Stimulated activated naive CD8-positive, alpha-beta T cell treated with anti-CD3 and anti-CD28 coated beads, Interleukin-15, Interleukin-2, amounts not matched to agents 100 ng/mL and 50 ng/mL, for 24 hours (primary cell): ENCODE data around the gene SLCO3A1.
A peak's percentile ranks its signal among the peaks of the same experiment; 100 is the strongest.

Source experiments
- H3K27ac Mint-ChIP-seq: one replicate; pipeline ENCODE4 v1.8.0; 2021; ENCODE audit warnings: mild to moderate bottlenecking, mixed read lengths
- H3K27me3 Mint-ChIP-seq: one replicate; pipeline ENCODE4 v1.8.0; 2021; ENCODE audit warnings: mixed read lengths
- H3K36me3 Mint-ChIP-seq: one replicate; pipeline ENCODE4 v1.8.0; 2021; ENCODE audit warnings: low read depth, mixed read lengths
- H3K4me1 Mint-ChIP-seq: one replicate; pipeline ENCODE4 v1.8.0; 2021; ENCODE audit warnings: low read depth, mixed read lengths
- H3K4me3 Mint-ChIP-seq: one replicate; pipeline ENCODE4 v1.8.0; 2021; ENCODE audit warnings: mild to moderate bottlenecking, mixed read lengths
- H3K9me3 Mint-ChIP-seq: one replicate; pipeline ENCODE4 v1.8.0; 2021; ENCODE audit warnings: mixed read lengths

The SLCO3A1 gene

DNA sequence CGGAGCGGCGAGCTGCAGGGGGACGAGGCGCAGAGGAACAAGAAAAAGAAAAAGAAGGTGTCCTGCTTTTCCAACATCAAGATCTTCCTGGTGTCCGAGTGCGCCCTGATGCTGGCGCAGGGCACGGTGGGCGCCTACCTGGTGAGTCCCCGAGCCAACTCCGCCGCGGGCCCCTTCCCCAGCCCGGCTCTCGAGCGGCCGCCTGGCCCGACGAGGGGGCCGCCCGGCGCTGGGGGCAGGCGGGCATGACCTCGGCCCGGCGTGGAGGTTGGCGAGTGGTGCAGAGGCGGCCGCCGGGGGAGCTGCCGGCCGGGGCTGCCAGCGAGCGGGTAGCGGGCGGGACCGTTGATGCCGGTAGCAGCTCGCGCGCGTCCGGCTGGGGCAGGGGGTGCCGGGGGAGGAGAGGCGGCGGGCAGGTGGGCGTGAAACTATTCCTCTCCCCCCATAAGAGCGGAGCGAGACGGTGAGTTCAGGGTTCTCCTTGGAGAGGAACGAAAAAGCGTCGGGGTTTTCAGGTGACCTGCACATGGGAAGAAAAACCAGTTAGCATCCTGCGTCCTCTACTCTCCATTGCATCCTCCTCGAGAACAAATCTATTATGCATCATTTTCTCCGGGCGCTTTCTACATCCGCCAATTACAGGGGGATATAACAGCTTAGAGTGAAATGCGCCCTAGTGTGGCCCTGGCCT is 585 bp downstream of the SLCO3A1 start:
- H3K36me3 Mint-ChIP-seq = no peaks in the 10 kb centered on the region
- H3K27me3 Mint-ChIP-seq = peaks cover 5% of the 10 kb centered on the region
- peak overlapping the region; percentile 52 for H3K27ac Mint-ChIP-seq
- H3K4me3 Mint-ChIP-seq = peak overlapping the region; percentile 74
- H3K4me1 Mint-ChIP-seq = peaks cover 69% of the 10 kb centered on the region
- H3K9me3 Mint-ChIP-seq = no peaks in the 10 kb centered on the region

DNA sequence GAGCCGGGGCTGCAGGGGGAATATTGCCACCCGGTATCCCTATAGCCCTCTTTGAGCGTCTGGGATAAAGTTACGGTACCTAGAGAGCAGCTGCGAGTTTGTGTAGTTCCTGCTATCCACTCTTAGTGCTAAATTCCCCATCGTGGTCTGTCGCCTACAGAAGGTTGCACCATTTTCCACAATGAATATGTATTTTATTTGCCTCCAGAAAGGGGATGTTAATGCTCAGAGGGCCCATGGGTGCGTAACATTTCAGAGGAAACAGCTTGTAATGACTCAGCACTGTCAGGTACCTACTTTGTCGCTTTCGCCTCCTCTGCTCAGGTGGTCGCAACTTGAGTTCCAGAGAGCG is 1.1 kb downstream of the SLCO3A1 start:
- Mint-ChIP-seq H3K36me3 (no peaks in the 10 kb centered on the region), H3K27ac (peak overlapping the region; percentile 52)

DNA sequence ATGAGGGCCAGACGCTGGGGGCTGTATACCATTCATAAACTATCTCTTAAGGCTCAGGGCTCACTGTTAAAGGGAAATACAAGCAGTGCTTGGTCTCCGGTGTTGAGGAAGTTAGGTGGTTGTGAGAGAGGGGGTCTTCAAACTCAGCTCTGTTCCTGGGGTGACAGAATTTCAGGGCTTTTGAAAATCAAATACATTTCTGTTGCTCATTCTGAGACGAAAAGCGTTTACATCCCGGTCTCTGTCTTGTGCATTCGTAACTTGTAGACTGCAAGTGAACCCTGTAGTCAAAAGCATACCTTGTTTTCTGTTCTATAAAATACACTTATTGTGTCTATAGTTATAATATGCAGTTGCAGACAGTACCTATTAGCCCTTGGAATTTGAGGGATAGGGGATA is 1.7 kb downstream of the SLCO3A1 start:
- Mint-ChIP-seq H3K4me1 (peaks cover 69% of the 10 kb centered on the region), H3K4me3 (peak overlapping the region; percentile 20), H3K9me3 (no peaks in the 10 kb centered on the region), H3K36me3 (no peaks in the 10 kb centered on the region), H3K27ac (peak overlapping the region; percentile 52), H3K27me3 (peaks cover 5% of the 10 kb centered on the region)

More for the DNA sequence above, 1.1 kb downstream of the SLCO3A1 start:
- peak overlapping the region; percentile 74 for H3K4me3 Mint-ChIP-seq
- no peaks in the 10 kb centered on the region for H3K9me3 Mint-ChIP-seq
- H3K4me1 Mint-ChIP-seq = peaks cover 70% of the 10 kb centered on the region
- H3K27me3 Mint-ChIP-seq = peaks cover 5% of the 10 kb centered on the region

DNA sequence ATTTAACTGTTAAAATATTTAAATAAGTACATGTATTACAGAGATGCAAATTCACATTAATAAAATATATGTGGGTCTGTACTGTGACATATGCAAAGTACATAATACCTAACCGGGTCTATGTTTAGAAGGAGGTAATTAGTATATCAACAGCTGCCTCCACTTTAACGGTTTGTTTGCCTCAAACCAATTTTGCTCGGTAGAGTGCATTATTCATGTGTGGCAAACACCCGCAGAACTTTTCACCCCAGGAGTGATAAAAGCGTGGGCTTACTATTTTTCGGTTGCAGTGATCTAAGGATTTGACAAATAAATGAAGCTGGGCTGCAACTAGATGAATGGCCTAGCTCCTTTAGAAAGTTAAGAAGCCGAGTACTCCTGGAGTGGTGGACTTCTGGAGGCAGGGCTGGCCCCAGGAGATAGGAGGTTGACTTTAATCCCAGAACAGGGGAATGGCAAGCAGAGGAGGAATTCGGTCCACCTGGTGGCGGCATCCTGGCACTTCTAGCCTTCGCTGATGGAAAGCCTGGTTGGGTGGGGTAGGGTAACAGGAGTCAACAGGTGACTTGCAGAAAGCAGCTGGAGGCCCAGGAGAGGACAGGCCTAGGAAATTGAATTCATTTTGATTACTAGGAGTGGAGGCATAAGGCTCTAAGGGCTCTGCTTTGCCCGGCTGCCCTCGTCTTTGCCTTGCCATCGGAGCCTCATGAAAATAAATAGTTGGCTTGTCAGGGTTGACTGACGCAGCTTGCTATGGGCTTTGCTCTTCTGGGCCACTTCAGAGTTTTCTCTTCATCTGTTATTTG is 2.4 kb downstream of the SLCO3A1 start:
- no peaks in the 10 kb centered on the region for H3K9me3 Mint-ChIP-seq
- peak overlapping the region; percentile 28 for H3K27ac Mint-ChIP-seq
- no peaks in the 10 kb centered on the region for H3K36me3 Mint-ChIP-seq
- H3K27me3 Mint-ChIP-seq = peaks cover 5% of the 10 kb centered on the region
- H3K4me3 Mint-ChIP-seq = no peak overlapping the region
- peaks cover 74% of the 10 kb centered on the region for H3K4me1 Mint-ChIP-seq

DNA sequence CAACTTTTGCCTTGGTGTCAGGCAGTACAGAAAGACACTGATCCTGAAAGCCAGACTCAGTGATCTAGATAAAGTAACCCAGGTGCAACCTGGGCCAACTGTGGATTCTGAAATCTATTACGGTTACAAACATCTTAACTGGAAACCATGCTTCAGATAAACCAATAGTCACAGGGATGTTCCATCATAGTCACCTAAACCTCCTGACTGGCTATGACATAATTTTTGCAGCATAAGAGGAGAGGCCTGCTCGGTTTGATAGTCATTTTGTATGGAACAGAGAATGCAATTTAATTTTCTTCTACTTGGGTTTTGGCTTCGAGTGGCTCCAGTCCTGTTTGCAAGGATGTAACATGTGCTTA is 3.7 kb downstream of the SLCO3A1 start:
- Mint-ChIP-seq H3K4me3 (peak overlapping the region; percentile 46), H3K27ac (peak overlapping the region; percentile 62), H3K4me1 (peaks cover 72% of the 10 kb centered on the region), H3K9me3 (no peaks in the 10 kb centered on the region), H3K36me3 (no peaks in the 10 kb centered on the region), H3K27me3 (no peaks in the 10 kb centered on the region)

DNA sequence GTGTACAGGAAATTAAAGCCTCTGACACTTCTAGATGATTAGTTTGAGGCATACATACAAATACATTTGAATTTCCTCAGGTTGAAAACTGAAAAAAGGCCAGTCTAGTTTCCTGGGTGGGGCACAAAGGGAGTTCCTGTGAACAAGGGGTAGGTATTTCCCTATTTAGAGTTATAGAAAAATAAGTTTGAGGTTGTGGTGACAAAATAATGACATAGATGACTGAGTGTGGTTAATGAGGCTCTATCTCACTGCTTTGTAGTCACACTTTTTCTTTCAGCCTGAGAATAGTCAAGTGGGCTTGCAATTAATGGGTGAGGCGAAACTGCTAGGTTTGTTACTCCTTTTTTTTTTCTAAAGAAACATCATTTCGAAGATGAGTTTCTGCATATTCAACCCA is 4.3 kb downstream of the SLCO3A1 start:
- Mint-ChIP-seq H3K36me3 (no peaks in the 10 kb centered on the region), H3K4me3 (peak overlapping the region; percentile 46), H3K27me3 (no peaks in the 10 kb centered on the region), H3K9me3 (no peaks in the 10 kb centered on the region), H3K4me1 (peaks cover 73% of the 10 kb centered on the region), H3K27ac (peak overlapping the region; percentile 62)

DNA sequence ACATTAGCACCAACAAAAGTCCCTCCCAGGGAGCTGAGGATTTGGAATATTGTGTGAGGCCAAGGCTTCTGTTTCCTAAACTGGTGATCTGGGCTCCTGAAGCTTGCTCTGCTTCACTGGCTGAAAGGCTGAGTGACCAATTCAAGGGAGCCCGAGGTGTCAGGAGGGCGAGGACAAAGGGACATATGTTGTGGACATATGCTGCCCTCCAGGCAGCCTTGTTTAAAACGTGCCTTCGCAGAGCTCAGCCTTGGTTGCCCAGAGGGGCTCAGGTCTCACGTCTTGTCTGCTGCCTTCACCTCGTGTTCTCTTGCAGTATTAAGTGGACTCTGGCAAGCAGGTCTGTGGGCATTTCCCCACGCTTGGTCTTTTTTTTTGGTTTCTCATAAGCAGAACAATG is 7.0 kb downstream of the SLCO3A1 start:
- Mint-ChIP-seq H3K9me3 (no peaks in the 10 kb centered on the region), H3K4me3 (no peak overlapping the region), H3K27ac (no peak overlapping the region), H3K4me1 (peaks cover 83% of the 10 kb centered on the region), H3K36me3 (no peaks in the 10 kb centered on the region), H3K27me3 (no peaks in the 10 kb centered on the region)

DNA sequence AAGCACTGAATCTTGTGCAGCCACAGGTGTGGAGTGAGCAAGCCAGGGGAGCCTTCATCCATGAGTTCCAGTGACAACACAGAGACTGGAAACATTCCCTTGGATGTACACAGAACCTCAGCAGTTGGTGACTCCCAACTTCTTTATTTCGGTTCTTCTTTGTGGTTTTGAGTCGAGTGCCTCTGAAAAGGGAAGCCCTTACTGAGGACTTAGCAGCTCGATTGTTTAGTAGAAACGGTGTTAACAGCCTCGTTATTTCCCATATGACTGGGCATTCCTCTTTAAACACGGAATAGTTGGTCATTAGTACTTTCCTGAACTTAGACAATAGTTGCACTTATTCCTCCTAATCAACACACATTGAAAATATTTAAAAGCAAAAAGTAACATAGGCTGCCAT is 7.7 kb downstream of the SLCO3A1 start:
- H3K27ac Mint-ChIP-seq = no peak overlapping the region
- H3K4me3 Mint-ChIP-seq = no peak overlapping the region
- peaks cover 85% of the 10 kb centered on the region for H3K4me1 Mint-ChIP-seq

DNA sequence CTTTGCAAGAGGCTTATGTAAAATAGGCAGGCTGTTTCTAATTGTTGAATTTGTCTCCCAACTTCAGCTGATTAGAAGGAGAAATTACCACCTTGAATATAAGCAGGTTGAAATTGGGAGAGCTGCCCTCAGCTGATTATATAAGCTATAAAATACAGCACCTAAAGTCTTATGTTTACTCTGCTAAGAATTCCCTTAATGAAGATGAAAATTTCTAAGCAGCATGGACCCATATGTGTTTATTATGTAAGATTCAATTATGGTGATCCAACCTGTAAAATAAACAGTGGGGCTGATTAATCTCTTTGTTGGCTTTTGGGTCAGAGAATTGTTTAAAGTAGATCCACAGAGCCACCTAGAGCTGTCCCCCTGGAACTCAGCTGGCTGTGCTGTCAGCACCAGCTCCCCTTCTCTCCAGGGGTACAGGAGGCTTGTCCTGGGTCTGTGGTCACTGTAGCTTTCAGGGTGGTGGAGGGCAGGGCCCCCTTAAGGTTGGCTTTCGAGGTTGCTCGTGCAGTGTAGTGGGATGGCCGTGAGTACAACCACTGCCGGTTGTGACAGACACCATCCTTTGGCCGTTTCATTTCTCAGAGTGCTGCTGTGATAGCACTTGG is 9.5 kb downstream of the SLCO3A1 start:
- Mint-ChIP-seq H3K9me3 (no peaks in the 10 kb centered on the region), H3K27me3 (peaks cover 3% of the 10 kb centered on the region), H3K4me3 (no peak overlapping the region), H3K36me3 (no peaks in the 10 kb centered on the region), H3K27ac (no peak overlapping the region), H3K4me1 (peaks cover 84% of the 10 kb centered on the region)

More for the DNA sequence above, 7.7 kb downstream of the SLCO3A1 start:
- H3K9me3 Mint-ChIP-seq = no peaks in the 10 kb centered on the region
- no peaks in the 10 kb centered on the region for H3K27me3 Mint-ChIP-seq
- H3K36me3 Mint-ChIP-seq = no peaks in the 10 kb centered on the region

DNA sequence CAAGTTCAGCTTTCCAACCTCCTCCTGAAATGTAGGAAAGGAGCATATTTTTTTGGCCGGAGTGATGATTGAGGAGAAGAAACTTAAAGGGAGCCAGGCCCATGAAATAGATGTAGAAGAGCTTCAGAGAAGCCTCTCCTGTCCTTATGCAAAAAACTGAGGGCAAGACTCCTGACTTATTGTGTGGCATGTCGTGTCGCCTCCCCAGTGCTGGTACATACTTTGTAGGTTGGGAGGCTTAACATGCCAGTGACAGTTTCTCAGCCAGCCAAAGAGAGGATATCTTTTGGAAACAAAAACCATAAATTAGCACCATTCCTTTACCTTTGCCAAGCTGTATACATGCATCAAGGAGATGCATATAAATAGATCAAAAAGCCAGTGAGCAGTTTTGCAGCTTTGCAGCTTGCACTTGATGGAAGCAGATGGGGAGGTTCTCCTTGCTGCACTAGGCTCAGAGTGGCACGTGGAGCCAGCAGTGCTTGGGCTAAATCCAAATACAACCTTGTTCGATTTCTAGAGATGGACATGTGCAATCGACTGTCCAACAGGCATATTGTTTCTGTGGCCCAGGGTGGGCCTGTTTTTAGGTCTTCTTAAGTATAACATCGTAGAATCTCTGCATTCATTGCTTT is 10.2 kb downstream of the SLCO3A1 start:
- H3K4me3 Mint-ChIP-seq = no peak overlapping the region
- no peak overlapping the region for H3K27ac Mint-ChIP-seq
- no peaks in the 10 kb centered on the region for H3K9me3 Mint-ChIP-seq
- H3K4me1 Mint-ChIP-seq = peaks cover 82% of the 10 kb centered on the region
- H3K27me3 Mint-ChIP-seq = peaks cover 3% of the 10 kb centered on the region
- H3K36me3 Mint-ChIP-seq = no peaks in the 10 kb centered on the region

DNA sequence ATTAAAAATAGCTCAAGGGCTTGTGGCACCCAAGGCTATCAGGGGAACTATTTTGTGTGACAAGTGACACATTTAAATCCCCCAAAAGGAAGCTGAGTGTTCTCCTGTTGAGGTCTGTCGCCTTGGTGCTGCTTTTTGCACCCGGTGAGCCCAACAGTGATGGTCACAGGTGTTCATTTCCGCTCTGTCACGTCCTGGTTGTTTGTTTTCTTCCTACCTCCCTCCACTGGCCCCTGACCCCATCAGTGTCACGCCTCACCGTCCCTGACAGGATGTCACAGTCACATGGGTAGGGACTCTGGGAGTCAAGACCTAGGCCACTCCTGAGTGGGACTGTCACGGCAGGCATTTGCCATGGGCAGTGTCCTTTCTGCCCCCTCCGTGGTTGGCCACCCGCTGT is 11.2 kb downstream of the SLCO3A1 start:
- H3K9me3 Mint-ChIP-seq = no peaks in the 10 kb centered on the region
- no peaks in the 10 kb centered on the region for H3K36me3 Mint-ChIP-seq
- peaks cover 3% of the 10 kb centered on the region for H3K27me3 Mint-ChIP-seq
- H3K4me3 Mint-ChIP-seq = no peak overlapping the region
- peak overlapping the region; percentile 28 for H3K27ac Mint-ChIP-seq
- H3K4me1 Mint-ChIP-seq = peaks cover 74% of the 10 kb centered on the region

DNA sequence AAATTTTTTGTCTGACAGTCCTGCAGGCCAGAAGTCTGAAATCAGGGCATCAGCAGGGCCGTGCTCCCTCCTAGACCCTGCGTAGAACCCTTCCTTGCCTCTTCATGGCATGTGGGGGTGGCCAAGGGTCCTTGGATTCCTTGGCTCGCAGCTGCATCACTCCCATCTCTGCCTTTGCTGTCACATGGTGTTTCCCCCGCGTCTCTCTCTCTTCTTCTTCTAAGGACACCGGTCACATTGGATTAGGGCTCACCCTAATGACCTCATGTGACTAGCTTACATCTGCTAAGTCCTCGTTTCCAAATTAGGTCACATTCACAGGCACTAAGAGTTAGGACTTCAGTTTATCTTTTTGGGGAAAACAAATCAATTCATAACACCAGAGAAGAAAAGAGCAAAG is 12.0 kb downstream of the SLCO3A1 start:
- Mint-ChIP-seq H3K27ac (no peak overlapping the region), H3K4me3 (no peak overlapping the region), H3K9me3 (no peaks in the 10 kb centered on the region), H3K36me3 (no peaks in the 10 kb centered on the region), H3K27me3 (peaks cover 4% of the 10 kb centered on the region), H3K4me1 (peaks cover 71% of the 10 kb centered on the region)

DNA sequence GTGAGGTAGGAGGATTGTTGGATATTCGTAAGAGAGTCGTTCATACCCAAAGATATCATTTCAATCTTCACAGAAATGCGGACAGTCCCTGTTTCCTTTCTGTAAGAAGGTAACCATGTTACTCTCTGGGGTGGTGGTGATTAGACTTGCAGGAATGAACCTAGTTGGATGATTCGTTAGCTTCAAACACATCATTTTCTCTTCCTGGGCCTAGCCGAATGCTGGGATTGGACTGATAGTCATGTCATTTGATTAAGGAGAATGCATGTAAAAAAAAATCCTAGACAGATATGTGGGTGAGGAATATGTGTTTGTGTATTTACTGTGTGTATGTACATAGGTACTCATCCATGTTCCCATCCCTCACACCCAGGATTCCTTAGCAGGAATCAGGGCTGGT is 12.4 kb downstream of the SLCO3A1 start:
- Mint-ChIP-seq H3K27ac (no peak overlapping the region), H3K9me3 (no peaks in the 10 kb centered on the region), H3K4me1 (peaks cover 71% of the 10 kb centered on the region), H3K27me3 (peaks cover 9% of the 10 kb centered on the region), H3K36me3 (no peaks in the 10 kb centered on the region), H3K4me3 (no peak overlapping the region)

DNA sequence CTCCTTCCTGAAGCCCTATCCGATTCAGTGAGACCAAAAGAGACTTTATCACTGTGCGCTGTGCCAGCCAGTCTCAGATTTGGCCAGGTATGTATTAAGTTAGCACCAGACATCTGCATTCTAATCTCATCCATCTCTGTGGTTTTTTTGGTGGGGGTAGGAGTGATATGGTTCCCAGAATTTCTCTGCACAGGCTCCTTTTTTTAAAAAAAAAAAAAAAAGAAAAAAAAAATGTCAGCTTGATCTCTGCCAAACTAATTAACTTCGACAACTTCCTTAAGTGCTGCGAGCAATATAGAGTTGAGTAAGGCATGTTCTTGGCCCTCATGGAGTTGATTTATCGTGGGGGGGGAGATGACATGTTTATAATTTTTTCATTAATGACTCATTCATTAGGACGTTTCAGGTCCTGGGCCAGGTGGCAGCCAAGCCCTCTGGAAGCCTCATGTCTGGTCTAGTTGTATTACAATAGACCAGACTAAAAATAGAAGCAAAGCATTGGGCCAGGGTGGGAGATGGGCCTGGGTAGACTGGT is 12.9 kb downstream of the SLCO3A1 start:
- H3K4me1 Mint-ChIP-seq = peaks cover 71% of the 10 kb centered on the region
- H3K27me3 Mint-ChIP-seq = peaks cover 9% of the 10 kb centered on the region
- no peaks in the 10 kb centered on the region for H3K9me3 Mint-ChIP-seq
- H3K27ac Mint-ChIP-seq = no peak overlapping the region
- no peaks in the 10 kb centered on the region for H3K36me3 Mint-ChIP-seq
- H3K4me3 Mint-ChIP-seq = no peak overlapping the region

DNA sequence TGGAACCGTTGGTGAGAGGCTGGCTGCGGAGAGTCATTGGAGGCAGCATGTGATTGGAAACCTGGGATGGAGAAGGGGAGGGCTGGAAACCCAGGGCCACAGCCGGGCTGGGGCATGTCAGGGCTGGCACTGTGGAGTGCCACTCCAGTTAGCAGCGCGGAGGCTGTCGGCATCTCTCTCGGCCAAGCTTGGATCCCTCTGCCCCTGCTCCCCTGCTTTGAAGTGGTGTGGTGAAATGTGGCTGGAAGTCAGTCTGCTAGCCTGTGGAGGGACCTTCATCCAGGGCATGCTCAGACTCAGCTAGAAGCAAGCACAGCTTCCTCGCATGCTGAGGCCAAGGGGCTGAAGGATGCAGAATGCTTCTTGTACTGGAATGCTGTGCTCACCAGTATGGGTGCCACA is 13.5 kb downstream of the SLCO3A1 start:
- peaks cover 9% of the 10 kb centered on the region for H3K27me3 Mint-ChIP-seq
- no peaks in the 10 kb centered on the region for H3K9me3 Mint-ChIP-seq
- no peak overlapping the region for H3K4me3 Mint-ChIP-seq
- H3K4me1 Mint-ChIP-seq = peaks cover 70% of the 10 kb centered on the region
- no peak overlapping the region for H3K27ac Mint-ChIP-seq
- no peaks in the 10 kb centered on the region for H3K36me3 Mint-ChIP-seq
